ENCODE results near the gene KLF17.
"Not testable (repeated sequence)": the region's sequence is repeated elsewhere in the genome, so short reads cannot be mapped to it uniquely, and the experiment has no call there.

KLF17 gene

DNA sequence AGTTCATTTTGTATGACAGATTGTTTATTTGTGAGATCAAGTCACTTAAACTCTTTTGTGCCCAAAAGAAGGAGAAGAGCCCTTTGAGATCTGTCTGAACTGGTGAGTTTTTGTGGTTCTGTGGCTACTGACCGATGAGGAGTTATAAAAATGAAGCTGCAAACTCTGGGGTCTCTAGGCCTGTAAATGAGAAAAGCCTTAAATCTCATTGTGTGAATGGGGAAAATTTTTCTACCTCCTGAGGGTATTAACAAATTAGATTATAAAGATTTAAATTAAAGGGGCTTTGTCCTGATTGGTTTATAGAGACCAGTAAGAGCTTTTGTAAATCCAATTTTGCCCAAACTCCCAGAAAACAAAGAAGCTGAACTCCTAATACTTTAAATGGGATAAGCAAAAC is 9.7 kb upstream of the KLF17 start:
- DNase-seq (ENCODE audit: low spot score) = no peak

DNA sequence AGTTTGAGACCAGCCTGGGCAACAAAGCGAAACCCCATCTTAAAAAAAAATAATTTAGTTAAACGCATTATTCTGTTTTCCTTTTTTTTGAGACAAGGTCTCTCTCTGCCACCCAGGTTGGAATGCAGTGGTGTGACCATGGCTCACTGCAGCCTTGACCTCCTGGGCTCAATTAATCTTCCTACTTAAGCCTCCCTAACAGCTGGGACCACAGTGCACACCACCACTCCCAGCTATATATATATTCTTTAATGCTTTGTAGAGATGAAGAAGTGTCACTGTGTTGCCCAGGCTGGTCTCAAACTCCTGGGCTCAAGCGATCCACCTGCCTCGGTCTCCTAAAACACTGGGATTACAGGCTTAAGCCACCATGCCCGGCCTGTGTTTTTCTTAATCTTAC is 7.7 kb upstream of the KLF17 start:
- DNase-seq (ENCODE audit: low spot score) = no peak

GRCh38 chr1:44111861-44112260 is 6.8 kb upstream of the KLF17 start:
- DNase-seq (ENCODE audit: low spot score) = no peak

GRCh38 chr1:44112486-44112885 is 6.1 kb upstream of the KLF17 start:
- no peak for DNase-seq (ENCODE audit: low spot score)

- DNase-seq (ENCODE audit: low spot score) = no peak
Observed at GRCh38 chr1:44113095-44113609, 5.5 kb upstream of the KLF17 start.

- no peak for DNase-seq (ENCODE audit: low spot score)
Observed at GRCh38 chr1:44114098-44114497, 4.5 kb upstream of the KLF17 start.

- not testable (repeated sequence) for DNase-seq (ENCODE audit: low spot score)
Observed at GRCh38 chr1:44117272-44117671, 1.3 kb upstream of the KLF17 start.

GRCh38 chr1:44119525-44119924 is 904 bp downstream of the KLF17 start:
- DNase-seq (ENCODE audit: low spot score) = no peak

DNA sequence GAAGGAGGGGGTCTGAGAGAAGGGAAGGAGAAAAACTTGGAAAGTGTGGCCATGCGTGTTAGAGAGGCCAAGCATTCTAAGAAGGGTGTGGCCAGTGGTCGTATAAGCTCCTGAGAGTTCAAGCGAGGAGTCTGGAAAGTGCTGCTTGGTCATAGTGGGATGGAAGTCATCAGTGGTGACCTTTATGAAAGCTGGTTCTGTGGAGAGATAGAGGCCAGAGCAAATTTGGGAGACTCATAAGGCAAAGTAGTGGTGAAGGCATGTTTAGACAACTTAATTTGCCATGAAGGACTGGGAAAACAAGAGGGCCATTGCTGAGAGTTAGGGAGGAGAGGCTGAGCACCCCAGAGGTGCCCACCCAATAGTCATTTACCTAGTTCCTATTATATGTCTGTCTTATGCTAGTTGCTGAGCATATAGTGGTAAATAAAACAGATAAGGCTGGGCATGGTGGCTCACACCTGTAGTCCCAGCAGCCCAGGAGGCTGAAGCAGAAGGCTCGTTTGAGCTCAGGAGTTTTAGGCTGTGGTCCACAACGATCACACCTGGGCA is 1.9 kb downstream of the KLF17 start:
- no peak for DNase-seq (ENCODE audit: low spot score)

GRCh38 chr1:44129616-44130500 is 11.2 kb downstream of the KLF17 start:
- DNase-seq (ENCODE audit: low spot score) = no peak

DNA sequence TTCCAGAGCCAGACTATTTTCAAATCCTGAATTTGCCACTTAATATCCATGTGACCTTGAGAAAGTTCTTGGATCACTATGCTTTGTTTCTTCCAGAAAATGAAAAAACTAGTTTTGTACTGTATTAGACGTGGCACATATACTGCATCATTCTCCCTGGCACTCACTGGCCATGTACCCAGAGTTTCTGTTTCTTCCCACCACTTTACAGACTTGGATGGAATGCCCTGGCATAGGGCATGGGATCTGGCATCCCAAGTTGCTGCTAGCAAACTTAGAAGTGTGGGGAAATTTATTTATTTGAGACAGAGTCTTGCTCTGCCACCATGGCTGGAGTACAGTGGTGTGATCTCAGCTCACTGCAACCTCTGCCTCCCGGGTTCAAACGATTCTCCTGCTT is 12.8 kb downstream of the KLF17 start:
- no peak for DNase-seq (ENCODE audit: low spot score)

DNA sequence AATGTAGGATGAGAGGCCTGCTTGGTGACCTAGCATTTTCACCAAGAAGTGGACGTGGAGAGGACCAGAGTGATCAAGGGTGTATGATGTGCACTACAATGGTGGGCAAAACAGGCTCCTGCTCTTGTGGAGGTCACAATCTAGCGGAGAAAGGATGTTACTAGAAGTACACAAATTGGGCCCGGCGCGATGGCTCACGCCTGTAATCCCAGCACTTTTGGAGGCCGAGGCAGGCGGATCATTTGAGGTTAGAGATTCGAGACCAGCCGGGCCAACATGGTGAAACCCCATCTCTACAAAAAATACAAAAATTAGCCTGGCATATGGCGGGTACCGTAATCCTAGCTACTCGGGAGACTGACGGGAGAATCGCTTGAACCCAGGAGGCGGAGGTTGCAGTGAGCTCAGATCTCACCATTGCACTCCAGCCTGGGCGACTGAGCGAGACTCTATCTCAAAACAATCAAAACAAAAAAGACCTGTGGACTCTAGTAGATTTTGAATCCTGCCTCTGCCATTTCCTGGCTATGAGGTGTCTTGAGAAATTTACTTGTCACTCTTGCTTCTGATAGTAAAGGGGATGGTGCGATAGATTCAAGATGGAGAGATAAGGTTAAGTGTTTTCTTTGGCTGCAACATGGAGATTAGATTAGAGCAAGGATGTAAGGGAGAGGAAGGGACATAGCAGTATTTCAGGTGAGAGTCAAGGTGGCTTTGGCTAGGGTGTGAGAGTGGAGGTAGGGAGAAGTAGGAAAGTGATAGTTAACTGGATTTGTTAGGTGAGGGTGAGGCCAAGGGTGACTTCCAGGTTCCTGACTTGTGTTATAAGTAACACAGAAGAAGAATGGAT is 15.7 kb downstream of the KLF17 start:
- DNase-seq (ENCODE audit: low spot score) = no peak

GRCh38 chr1:44135886-44136285 is 17.3 kb downstream of the KLF17 start:
- no peak for DNase-seq (ENCODE audit: low spot score)

DNA sequence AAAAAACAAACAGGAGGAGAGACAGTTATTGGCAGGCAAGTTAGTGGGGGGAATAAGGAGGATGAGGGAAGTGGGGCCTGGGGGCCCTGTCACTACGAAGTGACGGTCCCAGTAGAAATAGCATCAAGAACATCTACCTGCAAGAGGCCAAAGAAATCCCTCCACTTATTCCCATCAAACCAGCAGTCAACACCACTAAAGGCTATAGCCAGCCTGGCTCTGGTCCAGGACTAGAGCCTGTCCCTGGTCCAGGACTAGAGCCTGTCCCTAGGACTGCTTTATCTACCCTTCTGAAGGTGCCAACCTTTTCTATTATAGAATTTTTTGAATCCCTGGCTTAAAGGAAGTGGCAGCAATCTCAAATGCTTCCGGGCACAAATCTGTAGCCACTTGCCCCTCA is 19.6 kb downstream of the KLF17 start:
- no peak for DNase-seq (ENCODE audit: low spot score)

DNA sequence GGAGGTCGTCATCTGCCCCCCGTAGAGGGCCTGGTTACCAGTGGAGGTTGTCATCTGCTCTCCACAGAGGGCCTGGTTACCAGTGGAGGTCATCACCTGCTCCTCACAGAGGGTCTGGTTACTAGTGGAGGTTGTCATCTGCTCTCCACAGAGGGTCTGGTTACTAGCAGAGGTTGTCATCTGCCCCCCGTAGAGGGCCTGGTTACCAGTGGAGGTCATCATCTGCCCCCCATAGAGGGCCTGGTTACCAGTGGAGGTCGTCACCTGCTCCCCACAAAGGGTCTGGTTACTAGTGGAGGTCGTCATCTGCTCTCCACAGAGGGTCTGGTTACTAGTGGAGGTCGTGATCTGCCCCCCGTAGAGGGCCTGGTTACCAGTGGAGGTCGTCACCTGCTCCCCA is 20.9 kb downstream of the KLF17 start:
- not testable (repeated sequence) for DNase-seq (ENCODE audit: low spot score)

GRCh38 chr1:44141531-44141930 is 22.9 kb downstream of the KLF17 start, which contains the start of gene KLF18:
KLF18 (minus strand) TSS chr1:44141631; CDS start chr1:44141631, 0 bp downstream.
- no peak for DNase-seq (ENCODE audit: low spot score)

- DNase-seq (ENCODE audit: low spot score) = no peak
Observed at GRCh38 chr1:44144962-44145756, 26.5 kb downstream of the KLF17 start.

DNA sequence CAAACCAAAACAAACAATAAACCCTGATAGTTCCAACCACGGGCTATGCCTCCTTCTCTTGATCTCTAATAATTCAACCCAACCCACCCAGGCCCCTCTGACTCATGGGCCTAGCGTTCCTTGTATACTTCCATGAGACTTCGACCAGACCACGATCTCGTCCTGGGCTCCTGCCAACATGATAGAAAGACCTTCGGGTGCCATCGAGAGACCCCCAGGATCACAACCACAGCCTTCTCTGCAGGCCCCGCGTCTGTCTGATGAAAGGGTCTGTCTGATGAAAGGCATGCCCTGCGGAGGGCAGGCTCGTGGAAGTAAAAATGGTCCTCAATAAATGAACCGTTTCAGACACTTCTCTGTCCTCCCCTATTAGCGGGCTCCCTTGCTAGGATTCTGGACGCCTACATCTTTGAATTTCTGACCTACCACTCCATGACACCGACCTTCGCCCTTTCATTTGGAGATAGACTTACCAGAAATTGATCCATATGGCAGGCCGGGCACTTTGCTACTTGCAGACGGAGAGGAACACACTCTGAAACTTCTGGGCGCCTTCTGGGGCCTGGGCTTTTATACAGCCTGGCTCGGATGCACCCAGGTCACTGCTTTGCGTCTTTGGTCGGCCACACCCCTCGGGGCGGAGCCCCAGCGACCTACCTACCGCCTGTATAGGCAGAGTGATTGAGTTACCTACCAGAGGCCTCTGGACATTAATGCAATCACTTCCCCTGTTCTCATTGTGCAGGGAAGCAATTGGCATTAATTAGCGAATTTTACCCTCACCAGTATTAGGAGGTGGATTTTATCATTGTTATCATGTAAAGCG is 28.1 kb downstream of the KLF17 start:
- no peak for DNase-seq (ENCODE audit: low spot score)

GRCh38 chr1:44147582-44147981 is 29.0 kb downstream of the KLF17 start:
- no peak for DNase-seq (ENCODE audit: low spot score)

- DNase-seq (ENCODE audit: low spot score) = no peak
Observed at GRCh38 chr1:44151332-44151731, 32.7 kb downstream of the KLF17 start.

- DNase-seq (ENCODE audit: low spot score) = no peak
Observed at GRCh38 chr1:44151808-44152207, 33.2 kb downstream of the KLF17 start.

Data from activated CD4-positive, alpha-beta T cell treated with anti-CD3 and anti-CD28 coated beads, Interleukin-2, Interleukin-4, amounts not matched to agents 100 ng/mL and 50 ng/mL, durations not matched to agents 16 hours and 8 hours (primary cell).